ENCODE measurements around the gene ARHGAP42.

ARHGAP42 gene

DNA sequence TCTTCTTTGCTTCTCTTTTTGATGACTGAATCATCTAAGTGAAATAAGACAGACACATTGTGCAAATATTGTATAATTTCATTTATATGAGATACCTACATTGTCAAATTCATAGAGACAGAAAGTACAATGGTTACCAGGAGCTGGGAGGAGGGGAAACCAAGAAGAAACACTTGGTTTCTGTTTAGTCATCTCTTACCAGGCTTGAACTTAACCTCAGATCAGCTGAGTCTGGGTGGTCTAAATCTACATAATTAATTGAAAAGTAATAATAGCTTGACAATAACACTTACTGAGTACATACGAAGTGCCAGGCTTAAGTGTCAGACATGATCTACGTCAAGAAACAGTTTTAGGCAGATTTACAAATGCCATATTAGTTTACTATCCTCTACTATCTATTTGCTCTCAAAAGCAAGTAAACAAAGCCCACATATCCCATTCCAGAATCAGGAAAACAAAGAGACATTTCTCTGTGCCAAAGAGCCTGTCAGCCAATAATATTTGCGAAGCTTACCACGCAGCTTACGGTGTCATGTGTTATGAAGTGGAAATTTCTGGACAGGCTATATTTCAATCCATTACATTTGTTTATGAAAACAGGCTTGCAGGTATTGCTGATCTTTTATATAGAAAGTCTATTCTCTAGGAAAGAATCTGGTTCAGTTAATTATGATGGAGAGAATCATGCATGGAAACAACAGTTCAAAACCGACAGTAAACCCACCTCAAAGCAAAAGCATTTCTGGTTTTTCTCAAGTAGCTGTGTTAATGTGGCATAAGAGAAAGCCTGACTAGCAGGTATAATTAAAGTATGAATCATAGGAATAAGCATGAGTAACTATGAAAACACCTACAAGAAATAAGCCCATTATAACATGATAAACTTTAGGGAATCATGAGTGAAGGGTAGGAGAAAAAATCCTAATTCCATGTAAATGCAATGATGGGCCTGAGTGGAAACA is 2.7 kb upstream of the ARHGAP42 start:
- no peak for DNase-seq (ENCODE audit: low read depth, low spot score)
- no peak overlapping the region for H3K4me3 ChIP-seq (ENCODE audit: low read depth, low read length)
- ChIA-PET CTCF (interaction anchor here (0.8 to 9.5 kb wide), 11 partner anchors 10 to 253 kb away, joined by 3 to 133 read pairs (median 5); no protein-coding TSS in a partner anchor), POLR2A (no interaction called here)
- TF ChIP-seq, protein P1, sequence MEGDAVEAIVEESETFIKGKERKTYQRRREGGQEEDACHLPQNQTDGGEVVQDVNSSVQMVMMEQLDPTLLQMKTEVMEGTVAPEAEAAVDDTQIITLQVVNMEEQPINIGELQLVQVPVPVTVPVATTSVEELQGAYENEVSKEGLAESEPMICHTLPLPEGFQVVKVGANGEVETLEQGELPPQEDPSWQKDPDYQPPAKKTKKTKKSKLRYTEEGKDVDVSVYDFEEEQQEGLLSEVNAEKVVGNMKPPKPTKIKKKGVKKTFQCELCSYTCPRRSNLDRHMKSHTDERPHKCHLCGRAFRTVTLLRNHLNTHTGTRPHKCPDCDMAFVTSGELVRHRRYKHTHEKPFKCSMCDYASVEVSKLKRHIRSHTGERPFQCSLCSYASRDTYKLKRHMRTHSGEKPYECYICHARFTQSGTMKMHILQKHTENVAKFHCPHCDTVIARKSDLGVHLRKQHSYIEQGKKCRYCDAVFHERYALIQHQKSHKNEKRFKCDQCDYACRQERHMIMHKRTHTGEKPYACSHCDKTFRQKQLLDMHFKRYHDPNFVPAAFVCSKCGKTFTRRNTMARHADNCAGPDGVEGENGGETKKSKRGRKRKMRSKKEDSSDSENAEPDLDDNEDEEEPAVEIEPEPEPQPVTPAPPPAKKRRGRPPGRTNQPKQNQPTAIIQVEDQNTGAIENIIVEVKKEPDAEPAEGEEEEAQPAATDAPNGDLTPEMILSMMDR (IDR thresholded peaks at IDR 0.05; ENCODE audit: insufficient read depth, low read length, missing control alignments) = no peak

DNA sequence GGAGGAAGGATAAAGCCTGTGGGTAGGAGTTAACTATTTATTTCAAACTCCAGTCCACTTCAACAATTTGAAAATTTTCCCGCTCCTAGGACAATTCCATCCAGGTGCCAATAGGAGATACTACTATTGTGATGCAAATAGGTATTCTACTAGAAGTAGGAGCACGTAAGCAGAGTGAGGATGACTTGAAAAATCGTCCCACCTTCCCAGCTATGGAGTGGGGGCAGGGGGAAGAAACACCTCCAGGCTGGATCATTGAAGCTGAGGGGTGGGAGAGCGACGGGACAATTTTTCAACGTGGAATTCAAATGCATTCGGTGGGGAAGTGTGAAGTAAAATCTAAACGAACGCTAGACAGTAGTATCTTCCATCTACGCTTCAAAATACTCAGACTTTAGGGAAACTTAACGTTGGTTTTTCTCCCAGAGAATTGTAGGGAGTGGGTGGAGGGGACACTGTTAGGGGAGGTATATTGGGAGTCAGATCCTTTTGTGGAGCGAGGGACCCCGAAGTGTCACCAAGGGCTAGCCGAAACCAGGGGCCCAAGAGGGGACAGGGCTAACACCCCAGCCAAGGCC is 523 bp upstream of the ARHGAP42 start:
- POLR2A ChIA-PET = no interaction called here
- TF ChIP-seq, protein P1 (IDR thresholded peaks at IDR 0.05; ENCODE audit: insufficient read depth, low read length, missing control alignments) = no peak
- DNase-seq (ENCODE audit: low read depth, low spot score) = no peak
- CTCF ChIA-PET = interaction anchor here (1.1 kb wide), 1 partner anchor 243 kb away, joined by 3 read pairs; no protein-coding TSS in a partner anchor
- H3K4me3 ChIP-seq (ENCODE audit: low read depth, low read length) = peak overlapping the region; percentile 73

DNA sequence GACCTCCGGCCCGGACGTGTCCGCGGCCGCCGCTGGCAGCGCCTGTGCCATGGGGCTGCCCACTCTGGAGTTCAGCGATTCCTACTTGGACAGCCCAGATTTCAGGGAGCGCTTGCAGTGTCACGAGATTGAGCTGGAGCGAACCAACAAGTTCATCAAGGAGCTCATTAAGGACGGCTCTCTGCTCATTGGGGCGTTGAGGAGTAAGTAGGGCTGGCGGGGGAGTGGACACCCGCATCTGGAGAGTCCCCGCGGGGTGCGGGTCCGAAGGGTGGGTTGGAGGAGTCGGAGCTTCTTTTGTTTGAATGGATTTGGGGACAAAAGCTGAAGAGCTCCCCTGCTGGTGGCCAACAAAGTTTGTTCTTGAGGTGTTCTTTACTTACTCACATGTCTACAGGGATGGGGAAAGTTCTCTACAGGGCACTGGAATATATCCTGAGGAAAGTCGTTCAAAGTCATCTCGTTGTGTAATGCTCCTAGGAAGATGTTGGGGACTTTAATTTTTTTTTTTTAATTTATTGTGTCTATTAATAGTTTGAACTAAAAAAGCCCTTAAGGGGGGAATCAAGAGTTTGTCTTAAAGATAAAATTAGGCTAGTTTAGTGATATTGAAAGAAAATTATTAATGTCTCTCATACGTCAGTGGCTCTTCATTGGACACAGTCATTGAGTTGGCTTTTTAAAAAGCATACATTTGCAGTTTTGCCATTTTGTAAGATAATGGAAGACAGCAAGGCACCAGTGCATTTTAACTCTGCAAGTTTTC is 725 bp downstream of the ARHGAP42 start:
- TF ChIP-seq, protein P1 (IDR thresholded peaks at IDR 0.05; ENCODE audit: insufficient read depth, low read length, missing control alignments) = peak; percentile 64
- H3K4me3 ChIP-seq (ENCODE audit: low read depth, low read length) = peak overlapping the region; percentile 73
- CTCF ChIA-PET = interaction anchor here (0.7 to 2.7 kb wide), 28 partner anchors 9 to 246 kb away, joined by 3 to 16 read pairs (median 4); no protein-coding TSS in a partner anchor
- POLR2A ChIA-PET = interaction anchor here (0.6 to 0.7 kb wide), 2 partner anchors 206 to 238 kb away, joined by 3 read pairs; no protein-coding TSS in a partner anchor
- no peak for DNase-seq (ENCODE audit: low read depth, low spot score)

GRCh38 chr11:100689141-100689540 is 2.1 kb downstream of the ARHGAP42 start:
- H3K4me3 ChIP-seq (ENCODE audit: low read depth, low read length) = no peak overlapping the region; the same call in 1 of the 2 replicates
- TF ChIP-seq, protein P1 (IDR thresholded peaks at IDR 0.05; ENCODE audit: insufficient read depth, low read length, missing control alignments) = no peak
- CTCF ChIA-PET = interaction anchor here (0.7 to 2.7 kb wide), 17 partner anchors 8 to 245 kb away, joined by 3 to 16 read pairs (median 5); no protein-coding TSS in a partner anchor
- DNase-seq (ENCODE audit: low read depth, low spot score) = no peak
- POLR2A ChIA-PET = no interaction called here

DNA sequence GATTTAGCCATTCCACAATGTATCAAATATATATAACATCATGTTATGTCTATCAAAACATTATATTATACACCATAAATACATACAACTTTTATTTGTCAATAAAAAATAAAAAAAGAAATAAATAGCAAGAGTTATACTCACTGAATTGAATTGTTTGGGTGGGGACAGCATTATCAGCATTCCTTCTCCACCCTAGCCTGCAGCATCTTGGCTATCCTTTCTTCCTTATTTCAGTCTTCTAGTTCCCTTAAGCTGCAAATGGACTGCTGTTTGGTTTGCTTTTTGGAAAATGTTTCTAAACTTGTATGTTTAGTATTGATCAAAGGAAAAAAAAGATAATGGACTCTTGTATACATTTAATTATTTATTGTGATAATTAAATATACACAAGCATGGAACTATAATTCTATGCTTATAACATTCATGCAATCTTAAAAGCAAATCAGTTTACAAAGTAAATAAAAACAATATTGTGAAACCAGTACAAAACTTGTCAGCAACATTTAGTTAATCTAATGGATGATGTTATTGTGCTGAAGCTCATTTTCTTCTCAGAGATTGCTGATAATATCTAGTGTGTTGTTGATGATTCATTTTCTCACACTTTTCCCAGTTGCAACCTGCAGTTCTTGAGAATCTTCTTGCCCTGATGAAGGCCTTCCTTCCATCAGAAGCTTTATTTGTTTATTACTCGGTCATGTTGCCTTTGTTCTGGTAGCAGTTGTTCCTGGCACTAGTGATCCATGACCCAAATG is 5.0 kb downstream of the ARHGAP42 start:
- no peak overlapping the region for H3K4me3 ChIP-seq (ENCODE audit: low read depth, low read length)
- POLR2A ChIA-PET = no interaction called here
- DNase-seq (ENCODE audit: low read depth, low spot score) = no peak
- CTCF ChIA-PET = interaction anchor here (2.5 to 2.7 kb wide), 2 partner anchors 10 to 238 kb away, joined by 6 to 9 read pairs; no protein-coding TSS in a partner anchor
- TF ChIP-seq, protein P1 (IDR thresholded peaks at IDR 0.05; ENCODE audit: insufficient read depth, low read length, missing control alignments) = no peak

Measured in AG04449 (cell line).